ENCODE data around the gene FITM1.
A peak's percentile ranks its signal among the peaks of the same experiment; 100 is the strongest.

The FITM1 gene

GRCh38 chr14:24143511-24143910 lies 13.1 kb downstream of the FITM1 start:
- DNase-seq, result no peak

GRCh38 chr14:24144451-24144850 lies 14.0 kb downstream of the FITM1 start:
- DNase-seq, result no peak

DNA sequence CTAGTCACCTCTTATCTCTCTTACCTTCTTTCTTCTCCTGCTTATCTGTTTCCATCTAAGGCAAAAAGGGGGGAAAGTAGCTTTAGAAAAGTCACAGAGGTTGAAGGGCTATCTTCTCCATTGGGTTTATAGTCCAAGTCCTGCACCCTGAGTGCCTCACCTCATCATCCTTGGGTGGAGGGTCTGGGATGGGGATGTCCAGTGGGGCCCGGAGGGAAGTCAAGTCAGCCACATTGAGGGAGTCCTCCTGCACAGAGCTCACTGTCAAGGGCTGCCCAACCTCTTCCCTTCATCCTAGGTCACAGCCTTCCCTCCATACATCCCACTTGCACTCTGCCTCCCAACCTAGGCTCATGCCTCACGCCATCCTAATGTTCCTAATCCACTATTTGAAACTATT lies 14.8 kb downstream of the FITM1 start:
- DNase-seq, result no peak

DNA sequence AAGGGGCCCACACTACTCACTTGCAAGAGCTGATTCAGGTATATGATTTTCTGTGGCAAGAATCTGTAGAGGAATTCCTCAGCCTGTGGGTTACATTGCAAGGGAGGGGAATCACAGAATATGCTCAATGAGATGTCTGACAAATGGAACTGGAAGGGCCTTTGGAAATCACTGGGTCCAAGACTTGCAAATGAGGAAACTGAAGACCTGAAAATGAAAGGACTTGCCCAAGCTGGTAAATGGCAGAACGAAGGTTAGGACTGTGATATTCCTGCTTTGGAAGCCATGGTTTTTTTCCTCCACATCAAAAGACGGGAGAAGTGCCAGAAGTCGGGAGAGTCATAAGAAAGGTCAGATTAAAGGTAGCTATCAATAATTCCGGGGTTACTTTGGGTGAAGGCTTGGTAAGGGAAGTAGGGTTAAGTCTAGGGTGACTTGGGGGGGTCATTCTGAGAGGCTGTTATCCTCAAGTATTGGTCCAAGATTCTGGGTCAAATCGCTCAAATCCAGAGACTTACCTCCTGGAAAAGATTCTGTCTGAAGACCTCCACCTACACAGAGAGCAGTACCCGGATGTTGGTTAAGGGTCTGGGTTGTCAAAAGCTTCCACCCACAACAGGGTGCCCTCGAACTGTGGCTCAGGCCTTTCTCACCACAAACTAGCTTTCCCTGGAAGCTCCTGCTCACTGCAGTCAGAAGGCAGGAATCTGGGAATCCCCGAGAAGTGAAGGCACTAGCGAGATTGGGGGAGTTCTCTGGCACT lies 15.4 kb downstream of the FITM1 start:
- DNase-seq, result no peak

DNA sequence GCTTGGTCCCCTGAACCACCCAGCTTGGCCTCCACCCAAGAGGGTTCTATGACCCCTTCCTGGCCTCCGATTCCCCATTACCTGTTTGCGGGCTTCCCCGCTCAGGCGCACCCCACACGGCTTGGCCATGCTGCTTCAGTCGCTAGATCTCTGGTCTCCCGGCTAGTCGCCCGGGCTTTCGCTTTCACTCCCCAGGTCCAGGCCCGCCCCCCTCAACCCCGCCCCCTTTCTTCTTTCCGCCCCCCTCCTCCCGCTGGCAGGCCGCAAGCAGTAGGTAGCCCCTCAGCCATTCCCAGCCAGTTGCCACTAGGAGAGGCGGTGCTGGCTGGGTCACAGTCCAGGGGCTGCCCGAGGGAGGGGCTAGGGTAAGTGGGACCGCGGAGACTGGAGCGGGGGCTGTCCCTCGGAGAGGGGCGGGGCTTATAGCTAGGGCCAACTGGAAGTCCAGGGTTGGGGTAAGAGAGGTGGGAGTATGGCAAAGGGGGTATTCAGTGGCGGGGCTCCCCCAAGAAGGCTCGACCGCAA lies 16.1 kb downstream of the FITM1 start, which contains the start of gene PSME2:
PSME2 (minus strand) TSS at position 158 of the 525 bp plus-strand sequence; CDS start at position 129, 29 bp downstream.
- no peak for DNase-seq

DNA sequence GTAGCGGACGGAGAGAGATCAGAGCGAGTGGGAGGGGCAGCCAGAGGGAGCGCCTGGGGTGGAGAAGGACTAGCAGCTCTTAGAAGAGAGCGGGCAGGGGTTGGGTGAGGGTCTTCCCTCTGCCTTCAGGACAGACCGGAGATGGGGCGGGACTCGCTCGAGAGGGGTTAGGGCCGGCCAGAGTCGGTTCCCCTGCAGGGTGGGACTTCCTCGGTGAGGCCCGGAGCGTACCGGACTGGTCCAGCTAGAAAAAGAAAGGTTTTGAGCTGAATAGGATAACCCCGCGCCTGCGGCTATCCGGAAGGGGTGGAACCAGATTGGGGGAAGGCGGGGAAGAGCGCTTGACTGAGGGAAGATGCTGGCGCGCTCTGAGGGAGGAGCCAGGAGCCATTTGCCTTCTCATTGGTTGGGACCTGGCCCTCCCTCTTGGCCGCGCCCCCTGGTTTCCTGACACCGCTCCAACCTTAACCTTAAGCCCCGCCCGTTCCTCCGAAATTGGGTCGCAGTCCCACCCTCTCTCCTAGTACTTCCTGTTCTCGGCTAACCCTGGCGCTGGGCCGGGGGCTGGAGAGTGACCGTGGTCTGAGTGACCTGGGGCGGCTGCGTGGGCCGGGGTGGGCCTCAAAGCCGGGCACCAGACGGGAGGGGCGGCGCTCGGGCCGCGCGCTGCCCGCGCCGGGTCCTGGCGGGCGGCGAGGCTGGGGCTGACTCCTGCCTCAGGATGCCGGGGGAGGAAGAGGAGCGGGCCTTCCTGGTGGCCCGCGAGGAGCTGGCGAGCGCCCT lies 16.7 kb downstream of the FITM1 start, which contains the start of gene RNF31:
RNF31 (plus strand) TSS at position 521 of the 783 bp plus-strand sequence; CDS start at position 722, 201 bp downstream.
- no peak for DNase-seq

- DNase-seq, result no peak
Observed at GRCh38 chr14:24147761-24148428, 17.4 kb downstream of the FITM1 start.

DNA sequence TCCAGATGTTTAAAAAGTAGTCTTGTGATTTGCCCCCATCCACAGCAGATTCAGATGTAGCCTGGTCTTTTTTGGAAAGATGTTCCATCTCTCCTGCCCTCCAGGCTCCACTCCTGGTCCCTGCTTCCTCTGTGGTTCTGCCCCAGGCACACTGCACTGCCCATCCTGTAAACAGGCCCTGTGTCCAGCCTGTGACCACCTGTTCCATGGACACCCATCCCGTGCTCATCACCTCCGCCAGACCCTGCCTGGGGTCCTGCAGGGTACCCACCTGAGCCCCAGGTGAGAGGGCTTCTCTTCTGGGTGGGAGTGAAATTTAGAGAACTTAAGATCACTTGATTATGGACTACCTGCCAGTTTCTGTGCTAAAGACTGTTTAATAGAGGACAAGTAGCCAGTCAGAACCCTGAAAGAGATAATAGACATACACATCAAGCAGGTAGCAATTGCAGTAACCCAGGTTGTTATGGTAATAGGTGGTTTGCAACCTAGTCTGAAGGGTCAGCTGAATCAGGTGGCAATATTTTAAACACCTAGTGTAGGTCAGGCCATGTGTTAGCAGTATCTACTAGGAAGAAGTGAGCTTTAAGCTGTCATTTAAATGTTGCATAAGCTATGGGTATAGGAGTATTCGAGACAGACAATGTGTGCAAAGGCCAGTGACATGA lies 19.0 kb downstream of the FITM1 start:
- no peak for DNase-seq

GRCh38 chr14:24150061-24150460 lies 19.6 kb downstream of the FITM1 start:
- no peak for DNase-seq

GRCh38 chr14:24150567-24150966 lies 20.1 kb downstream of the FITM1 start:
- no peak for DNase-seq

- DNase-seq, result no peak
Observed at GRCh38 chr14:24150993-24151392, 20.5 kb downstream of the FITM1 start.

- no peak for DNase-seq
Observed at GRCh38 chr14:24151404-24152080, 21.1 kb downstream of the FITM1 start.

GRCh38 chr14:24155100-24155499 lies 24.6 kb downstream of the FITM1 start:
- DNase-seq, result no peak

- no peak for DNase-seq
Observed at GRCh38 chr14:24156840-24157239, 26.4 kb downstream of the FITM1 start.

DNA sequence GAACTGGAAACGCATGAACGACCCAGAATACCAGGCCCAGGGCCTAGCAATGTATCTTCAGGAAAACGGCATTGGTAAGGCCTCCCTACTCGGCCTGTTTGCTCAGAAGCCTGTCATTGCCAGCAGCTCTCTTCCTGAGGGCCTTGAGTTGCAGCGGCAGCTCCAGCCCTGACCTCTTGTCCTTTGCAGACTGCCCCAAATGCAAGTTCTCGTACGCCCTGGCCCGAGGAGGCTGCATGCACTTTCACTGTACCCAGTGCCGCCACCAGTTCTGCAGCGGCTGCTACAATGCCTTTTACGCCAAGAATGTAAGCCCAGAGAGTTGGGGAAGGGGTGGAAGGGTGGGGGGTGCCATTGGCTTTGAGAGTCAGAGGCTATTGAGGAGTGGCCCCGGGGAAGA lies 26.9 kb downstream of the FITM1 start:
- DNase-seq, result no peak

DNA sequence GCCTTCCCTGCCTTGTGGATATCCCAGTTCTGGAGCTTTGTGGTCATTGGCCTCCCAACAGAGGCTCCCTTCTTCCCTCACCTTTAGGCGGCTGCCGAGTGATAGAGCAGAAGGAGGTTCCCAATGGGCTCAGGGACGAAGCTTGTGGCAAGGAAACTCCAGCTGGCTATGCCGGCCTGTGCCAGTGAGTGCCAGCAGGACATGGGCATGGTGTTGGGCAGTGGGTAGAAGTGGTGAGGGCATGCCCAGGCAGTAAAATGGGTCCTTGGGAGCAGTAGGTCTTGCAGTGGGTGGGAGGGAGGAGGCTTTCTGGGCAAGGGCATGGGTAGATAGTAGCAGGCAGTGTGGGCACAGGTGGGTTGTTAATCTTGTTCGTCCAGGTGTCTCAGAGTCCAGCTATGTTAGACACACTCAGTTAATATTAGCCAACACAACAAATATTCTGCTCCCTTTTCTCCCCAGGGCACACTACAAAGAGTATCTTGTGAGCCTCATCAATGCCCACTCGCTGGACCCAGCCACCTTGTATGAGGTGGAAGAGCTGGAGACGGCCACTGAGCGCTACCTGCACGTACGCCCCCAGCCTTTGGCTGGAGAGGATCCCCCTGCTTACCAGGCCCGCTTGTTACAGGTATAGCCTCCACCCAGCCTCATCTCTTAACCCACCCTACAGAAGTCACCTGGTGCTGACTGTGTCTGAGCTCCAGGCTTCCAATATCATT lies 29.5 kb downstream of the FITM1 start:
- no peak for DNase-seq

GRCh38 chr14:24160499-24160849 lies 30.0 kb downstream of the FITM1 start:
- no peak for DNase-seq

GRCh38 chr14:24160850-24161804 lies 30.7 kb downstream of the FITM1 start, which contains the start of gene IRF9:
Gene IRF9 (plus strand): TSS chr14:24161265. CDS start chr14:24162145, 880 bp downstream.
- DNase-seq, result peak; percentile 58

DNA sequence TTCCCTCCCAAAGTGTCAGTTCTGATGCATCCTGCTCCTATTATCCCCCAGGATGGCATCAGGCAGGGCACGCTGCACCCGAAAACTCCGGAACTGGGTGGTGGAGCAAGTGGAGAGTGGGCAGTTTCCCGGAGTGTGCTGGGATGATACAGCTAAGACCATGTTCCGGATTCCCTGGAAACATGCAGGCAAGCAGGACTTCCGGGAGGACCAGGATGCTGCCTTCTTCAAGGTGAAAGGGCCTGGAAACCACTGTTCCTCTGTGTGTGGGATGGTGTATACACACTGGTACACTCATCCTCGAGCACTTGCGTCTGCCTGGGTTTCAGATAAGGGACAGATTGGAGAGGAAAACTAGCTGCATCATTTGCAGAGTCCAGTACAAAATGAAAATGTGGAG lies 31.6 kb downstream of the FITM1 start:
- DNase-seq, result no peak

GRCh38 chr14:24164518-24164991 lies 34.1 kb downstream of the FITM1 start:
- DNase-seq, result no peak

Measured in cortex of kidney (tissue), 1 donor.